HG03097 (cell line): Measurements from ENCODE around the gene FPR2.
"Not testable (repeated sequence)": the region's sequence is repeated elsewhere in the genome, so short reads cannot be mapped to it uniquely, and the experiment has no call there.

Source experiments
- ATAC-seq: cut with Tn5 transposase; IDR thresholded peaks from one replicate; pipeline ENCODE4 v1.9.1; 2021; ENCODE audit not compliant: unreplicated experiment, low FRiP score

FPR2 gene

DNA sequence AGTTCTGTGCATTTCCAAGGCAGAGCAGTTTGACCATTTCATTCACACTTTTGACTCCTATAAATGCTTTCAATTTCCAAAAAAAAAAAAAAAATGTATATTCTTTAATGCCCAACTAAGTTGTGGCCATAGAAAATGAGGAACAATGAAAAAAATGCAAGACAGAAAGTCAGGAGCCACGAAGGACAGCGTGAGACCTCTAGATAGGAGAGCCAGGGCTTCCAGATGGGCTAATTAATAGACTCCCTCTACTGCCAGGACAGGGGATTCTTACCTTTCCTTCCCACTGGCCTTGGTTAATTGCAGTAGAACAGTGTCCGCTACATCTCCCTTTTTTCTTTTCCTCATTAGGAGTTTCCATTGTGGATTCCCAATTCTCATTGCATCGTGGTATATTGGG, 42.5 kb downstream of the FPR2 start:
- no peak for ATAC-seq

DNA sequence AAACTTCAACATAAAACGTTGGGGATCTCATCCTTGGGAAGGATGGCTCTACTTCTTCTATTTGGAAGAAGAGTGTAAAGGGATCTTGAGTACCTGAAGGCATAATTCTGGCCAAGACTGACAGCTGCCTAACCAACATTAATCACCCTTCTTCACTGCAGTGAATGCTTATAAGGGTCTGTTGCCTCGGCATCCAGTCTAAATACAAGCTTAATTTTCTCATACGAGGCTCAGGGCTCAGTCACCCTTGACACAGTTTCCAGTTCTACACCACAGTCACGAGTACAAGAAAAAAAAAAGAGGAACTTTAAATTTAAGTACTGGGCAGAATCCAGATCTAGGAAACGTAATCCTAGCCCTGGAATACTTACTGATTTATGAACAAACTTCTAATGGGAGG, 43.0 kb downstream of the FPR2 start:
- no peak for ATAC-seq

DNA sequence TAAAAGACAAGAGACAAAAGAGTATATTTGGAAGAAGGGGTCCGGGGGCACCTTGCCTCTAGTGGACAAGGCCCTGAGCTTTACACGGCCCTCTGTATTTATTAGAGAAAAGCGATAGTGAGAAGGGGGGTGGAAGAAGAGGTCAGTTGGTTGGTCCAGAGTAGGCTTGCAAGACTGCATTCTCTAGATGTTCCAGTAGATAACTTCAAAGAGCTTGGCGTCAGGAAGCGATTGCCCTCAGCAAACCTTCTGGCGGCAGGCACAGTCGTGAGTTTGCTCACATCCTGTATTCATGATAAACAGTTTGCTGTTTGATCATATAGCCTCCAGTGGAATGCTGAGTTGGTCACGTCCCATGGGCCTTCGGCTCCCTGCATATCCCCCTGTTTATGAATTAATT, 43.8 kb downstream of the FPR2 start:
- not testable (repeated sequence) for ATAC-seq

DNA sequence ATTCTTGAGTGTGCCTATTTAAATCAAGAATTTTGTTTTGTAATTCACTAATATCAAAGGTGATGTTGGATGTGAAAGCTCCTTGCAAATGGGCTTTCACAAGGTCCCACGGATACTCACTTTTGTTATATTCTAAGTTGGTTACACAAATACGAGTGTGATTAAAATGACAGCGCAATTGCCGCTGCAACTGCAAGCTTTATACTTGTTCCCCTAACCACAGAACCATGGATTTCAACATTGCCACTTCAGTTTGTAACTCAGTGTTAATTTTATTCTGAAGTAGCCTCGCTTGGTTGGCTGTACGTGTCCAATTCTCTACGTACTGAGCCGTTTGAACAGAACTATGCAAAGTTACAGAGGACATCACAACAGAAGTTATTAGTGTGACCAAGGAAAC, 44.4 kb downstream of the FPR2 start:
- ATAC-seq = not testable (repeated sequence)

DNA sequence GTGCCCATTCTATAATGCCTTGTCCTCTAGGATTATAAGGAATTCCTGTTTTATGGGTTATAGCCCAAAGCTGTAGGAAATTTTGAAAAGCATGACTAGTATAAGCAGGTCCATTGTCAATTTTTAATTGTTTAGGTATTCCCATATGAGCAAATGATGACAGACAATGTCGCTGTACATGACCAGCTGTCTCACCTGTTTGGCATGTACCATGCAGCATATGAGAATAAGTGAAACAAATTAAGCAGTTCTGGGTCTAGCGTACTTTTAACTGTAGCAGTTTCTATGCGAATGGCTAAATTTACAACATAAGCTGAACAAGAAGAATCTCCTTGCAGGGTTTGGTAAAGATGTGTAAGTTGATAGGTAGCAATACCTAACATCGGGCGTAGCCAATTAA, 45.6 kb downstream of the FPR2 start:
- not testable (repeated sequence) for ATAC-seq

DNA sequence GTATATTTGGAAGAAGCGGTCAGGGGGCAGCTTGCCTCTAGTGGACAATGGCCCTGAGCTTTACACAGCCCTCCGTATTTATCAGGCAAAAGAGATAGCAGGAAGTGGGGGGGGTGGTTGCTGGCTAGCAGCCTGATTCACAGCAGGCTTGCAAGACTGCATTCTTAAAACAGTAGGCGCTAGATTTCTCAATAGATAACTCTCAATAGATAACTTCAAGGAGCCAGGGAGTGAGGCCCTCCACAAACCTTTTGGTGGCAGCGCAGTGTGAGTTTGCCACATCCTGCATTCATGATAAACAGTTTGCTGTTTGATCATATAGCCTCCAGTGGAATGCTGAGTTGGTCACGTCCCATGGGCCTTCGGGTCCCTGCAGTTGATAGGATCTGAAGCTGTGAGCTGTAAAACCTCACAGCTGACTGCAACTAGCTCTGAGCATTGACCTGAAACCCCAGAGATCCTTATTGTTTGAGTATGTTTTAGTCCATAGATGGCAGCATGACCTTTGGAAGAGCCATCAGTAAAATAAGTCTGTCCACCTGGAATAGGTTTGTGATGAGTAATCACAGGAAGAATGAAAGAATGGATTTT, 46.2 kb downstream of the FPR2 start:
- ATAC-seq = no peak

DNA sequence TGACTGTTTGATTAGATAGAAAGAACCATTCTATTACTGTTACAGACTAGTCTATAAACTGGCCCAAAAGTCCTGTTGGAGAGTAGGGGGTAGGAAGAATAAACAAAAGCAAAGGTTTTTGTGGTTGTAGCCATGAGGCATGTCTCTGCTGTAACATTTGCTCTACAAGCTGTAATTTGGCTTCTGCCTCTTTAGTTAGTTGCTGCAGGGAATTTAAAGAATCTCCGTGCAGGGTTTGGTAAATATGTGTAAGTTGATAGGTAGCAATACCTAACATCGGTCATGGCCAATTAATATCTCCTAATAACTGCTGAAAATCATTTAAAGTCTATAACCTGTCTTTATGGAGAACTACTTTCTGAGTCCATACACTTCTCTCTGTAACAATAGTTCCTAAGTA, 46.9 kb downstream of the FPR2 start:
- no peak for ATAC-seq

DNA sequence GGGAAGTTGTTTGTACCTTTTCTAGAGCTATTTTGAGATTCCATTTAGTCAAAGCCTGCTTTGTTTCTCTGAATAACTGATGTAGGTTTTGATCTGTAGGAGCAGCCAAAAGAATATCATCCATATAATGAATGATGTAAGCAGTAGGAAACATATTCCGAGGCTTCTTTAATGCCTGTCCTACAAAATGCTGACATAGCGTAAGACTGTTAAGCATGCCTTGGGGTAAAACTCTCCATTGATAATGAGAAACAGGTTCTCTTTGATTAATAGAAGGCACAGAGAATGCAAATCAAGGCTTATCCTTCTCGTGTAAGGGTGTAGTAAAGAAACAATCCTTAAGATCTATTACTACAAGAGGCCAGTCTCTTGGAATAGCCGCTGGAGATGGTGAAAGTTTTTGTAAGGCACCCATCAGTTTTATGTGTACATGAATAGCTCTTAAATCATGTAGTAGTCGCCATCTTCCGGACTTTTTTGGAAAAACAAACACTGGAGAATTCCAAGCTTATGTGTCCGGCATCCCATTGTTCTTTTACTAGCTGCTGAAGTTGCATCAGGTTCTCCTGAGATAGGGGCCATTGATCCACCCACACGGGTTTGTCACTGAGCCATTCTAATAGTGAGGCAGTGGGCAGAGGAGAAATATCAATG, 47.5 kb downstream of the FPR2 start:
- no peak for ATAC-seq

DNA sequence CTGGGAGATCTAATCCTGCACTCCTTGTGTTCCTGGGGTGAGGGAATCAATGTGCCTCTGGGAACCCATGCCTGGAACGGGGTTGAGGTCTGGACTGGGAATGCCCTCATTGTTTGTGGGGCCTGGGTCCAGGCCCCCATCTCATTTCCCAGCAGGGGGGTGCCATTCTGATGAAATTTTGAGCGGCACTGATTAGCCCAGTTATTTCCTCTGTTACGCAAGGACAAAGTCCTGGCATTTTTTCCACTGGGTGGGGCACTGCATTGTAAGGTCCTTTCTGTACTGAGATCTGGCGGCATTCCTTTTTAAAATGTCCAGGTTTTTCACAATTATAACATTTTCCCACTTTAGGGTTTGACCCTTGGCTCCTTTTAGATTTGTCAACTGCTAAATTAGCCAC, 48.8 kb downstream of the FPR2 start:
- ATAC-seq = no peak

DNA sequence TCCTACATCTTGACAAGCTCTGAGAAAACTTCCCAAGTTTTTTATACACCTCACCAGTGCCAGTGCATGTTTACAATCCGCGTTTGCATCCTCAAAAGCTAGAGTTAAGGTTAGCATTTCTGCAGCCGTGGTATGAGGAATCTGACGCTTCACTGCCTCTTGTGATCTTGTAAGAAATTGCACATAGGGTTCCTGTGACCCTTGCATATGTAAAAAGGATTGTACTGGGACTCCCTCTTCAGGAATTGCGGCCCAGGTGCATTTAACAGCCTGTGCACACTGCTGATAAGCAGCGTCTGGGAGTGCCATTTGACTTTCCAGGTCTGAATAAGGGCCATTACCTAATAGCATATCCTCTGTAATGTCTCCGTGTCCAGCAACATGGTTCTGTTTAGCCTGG, 49.2 kb downstream of the FPR2 start:
- ATAC-seq = no peak

DNA sequence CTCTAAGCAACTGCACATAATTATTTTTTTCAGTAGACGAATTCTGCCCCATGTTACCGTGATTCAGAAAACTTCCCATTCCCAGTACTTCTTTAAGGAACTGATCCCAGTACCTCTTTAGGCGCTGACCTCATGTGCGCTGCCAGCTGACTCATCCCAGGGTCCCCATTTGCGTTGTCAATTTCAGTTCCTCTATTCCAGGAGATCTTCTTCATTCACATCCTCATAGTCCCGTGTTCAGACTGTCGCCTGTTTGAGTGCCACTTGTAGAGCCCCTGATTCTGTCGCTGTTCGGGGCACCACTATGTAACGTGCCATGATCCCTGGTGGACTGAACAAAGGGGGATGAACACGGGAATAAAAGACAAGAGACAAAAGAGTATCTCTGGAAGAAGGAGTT, 50.4 kb downstream of the FPR2 start:
- ATAC-seq = no peak

DNA sequence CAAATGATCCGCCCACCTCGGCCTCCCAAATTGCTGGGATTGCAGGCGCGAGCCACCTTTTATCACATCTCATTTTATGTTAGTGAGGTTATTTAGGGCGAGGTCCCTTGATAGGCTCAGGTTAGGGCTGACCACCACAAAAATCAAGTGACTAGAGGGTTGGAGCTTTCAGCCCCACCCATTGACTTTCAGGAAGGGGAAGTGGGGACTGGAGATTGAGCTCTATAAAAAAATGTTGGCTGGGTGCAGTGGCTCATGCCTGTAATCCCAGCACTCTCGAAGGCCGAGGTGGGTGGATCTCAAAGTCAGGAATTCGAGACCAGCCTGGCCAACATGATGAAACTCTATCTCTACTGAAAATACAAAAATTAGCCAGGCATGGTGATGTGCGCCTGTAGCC, 54.1 kb downstream of the FPR2 start:
- ATAC-seq = no peak

DNA sequence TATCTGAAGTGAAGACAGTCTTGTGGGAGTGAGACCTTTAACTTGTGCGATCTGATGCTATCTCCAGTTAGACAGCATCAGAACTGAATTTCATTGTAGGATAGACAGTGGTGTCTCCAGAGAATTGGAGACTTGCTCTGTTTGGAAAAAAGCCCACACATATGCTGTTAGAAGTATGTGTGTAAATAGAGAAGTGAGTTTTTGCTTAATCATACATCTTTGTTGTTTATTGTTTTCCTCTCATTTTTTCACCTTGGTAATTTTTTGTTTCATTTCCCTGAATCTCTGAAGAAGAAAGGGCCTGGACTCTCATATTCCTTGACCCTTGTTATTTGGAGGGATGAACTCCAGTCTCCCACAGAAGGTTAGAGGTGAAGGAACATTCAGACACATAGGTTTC, 55.7 kb downstream of the FPR2 start:
- ATAC-seq = no peak

DNA sequence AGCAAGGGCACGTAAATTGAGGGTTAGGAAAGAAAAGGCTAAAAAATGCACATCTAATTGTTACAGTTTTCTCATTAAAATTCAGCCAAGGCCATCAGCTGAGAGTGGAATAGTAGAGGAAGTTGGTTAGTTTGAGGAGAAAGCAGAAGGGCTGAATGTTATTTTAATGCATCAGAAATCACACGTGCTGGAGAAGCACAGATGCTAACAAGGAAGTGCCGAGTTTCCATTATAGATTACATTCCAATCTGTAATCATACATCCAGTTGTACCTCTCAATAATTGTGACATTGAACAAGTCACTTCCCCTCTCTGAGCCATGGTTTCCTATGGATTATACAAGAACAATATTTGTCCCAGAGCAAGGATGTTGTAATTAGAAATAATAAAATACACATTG, 59.0 kb downstream of the FPR2 start:
- ATAC-seq = no peak
